SK-N-SH treated with all-trans-retinoic acid at 6 μM for 48 hours (cell line): ENCODE measurements around the gene CCDC88A.

Source experiments
- ATAC-seq: fragments of 200-7000 bp; cut with Tn5 transposase; 3 replicates; pipeline ENCODE4 v1.9.1; 2020; ENCODE audit warnings: mild to moderate bottlenecking, moderate library complexity
- ARNTL ChIP-seq: fragments of 450-650 bp; formaldehyde crosslinking; IDR thresholded peaks from 2 replicates; pipeline ENCODE4 v1.5.0; 2020; ENCODE audit warnings: low read depth, mild to moderate bottlenecking, moderate library complexity, borderline replicate concordance
- BACH2 ChIP-seq: fragments of 250-450 bp; sonication (Bioruptor Pico); IDR thresholded peaks from 2 replicates; pipeline ENCODE4 v1.9.0; 2021; ENCODE audit warnings: mild to moderate bottlenecking, borderline replicate concordance
- CSDC2 ChIP-seq: fragments of 250-450 bp; sonication (Bioruptor Pico); IDR thresholded peaks from 2 replicates; pipeline ENCODE4 v1.5.0; 2020; ENCODE audit warnings: mild to moderate bottlenecking, moderate library complexity
- CSRNP3 ChIP-seq: fragments of 250-450 bp; sonication (Bioruptor Pico); IDR thresholded peaks from 2 replicates; pipeline ENCODE4 v1.5.1; 2021; ENCODE audit warnings: mild to moderate bottlenecking, moderate library complexity
- ESRRG ChIP-seq: fragments of 250-450 bp; sonication (Bioruptor Pico); IDR thresholded peaks from 2 replicates; pipeline ENCODE4 v1.6.1; 2021; ENCODE audit warnings: mild to moderate bottlenecking
- GLIS3 ChIP-seq: fragments of 250-450 bp; sonication (Bioruptor Pico); IDR thresholded peaks from 2 replicates; pipeline ENCODE4 v1.5.0; 2020; ENCODE audit warnings: mild to moderate bottlenecking, moderate library complexity
- OSR1 ChIP-seq: fragments of 250-450 bp; sonication (Bioruptor Pico); IDR thresholded peaks from 2 replicates; pipeline ENCODE4 v1.8.0; 2022; ENCODE audit warnings: moderate library complexity, mild to moderate bottlenecking, inconsistent platforms
- PPARA ChIP-seq: fragments of 250-450 bp; sonication (Bioruptor Pico); IDR thresholded peaks from 2 replicates; pipeline ENCODE4 v1.5.0; 2020; ENCODE audit warnings: mild to moderate bottlenecking, borderline replicate concordance
- SNAI2 ChIP-seq: fragments of 250-450 bp; sonication (Bioruptor Pico); IDR thresholded peaks from 2 replicates; pipeline ENCODE4 v1.5.0; 2020; ENCODE audit warnings: mild to moderate bottlenecking, moderate library complexity
- TOX ChIP-seq: fragments of 250-450 bp; sonication (Bioruptor Pico); IDR thresholded peaks from 2 replicates; pipeline ENCODE4 v1.8.0; 2021; ENCODE audit warnings: mild to moderate bottlenecking, moderate library complexity, borderline replicate concordance
- TSHZ2 ChIP-seq: fragments of 250-450 bp; sonication (Bioruptor Pico); IDR thresholded peaks from 2 replicates; pipeline ENCODE4 v1.5.0; 2020; ENCODE audit warnings: mild to moderate bottlenecking, moderate library complexity
- ZC3H10 ChIP-seq: fragments of 250-450 bp; sonication (Bioruptor Pico); IDR thresholded peaks from 2 replicates; pipeline ENCODE4 v1.5.1; 2021; ENCODE audit warnings: mild to moderate bottlenecking, moderate library complexity
- ZFP3 ChIP-seq: fragments of 250-450 bp; sonication (Bioruptor Pico); IDR thresholded peaks from 2 replicates; pipeline ENCODE4 v1.5.0; 2020; ENCODE audit warnings: mild to moderate bottlenecking, moderate library complexity
- ZFP30 ChIP-seq: fragments of 450-650 bp; formaldehyde crosslinking; IDR thresholded peaks from 2 replicates; pipeline ENCODE4 v1.5.0; 2022; ENCODE audit warnings: mild to moderate bottlenecking, moderate library complexity
- ZNF565 ChIP-seq: fragments of 450-650 bp; formaldehyde crosslinking; conservative IDR thresholded peaks from 2 replicates; pipeline ENCODE4 v1.5.0; 2020; ENCODE audit warnings: low read depth, mild to moderate bottlenecking, moderate library complexity
- ZNF70 ChIP-seq: fragments of 450-650 bp; formaldehyde crosslinking; IDR thresholded peaks from 2 replicates; pipeline ENCODE4 v1.5.0; 2020; ENCODE audit warnings: mild to moderate bottlenecking, moderate library complexity
- ZNF8 ChIP-seq: fragments of 450-650 bp; formaldehyde crosslinking; IDR thresholded peaks from 2 replicates; pipeline ENCODE4 v1.5.0; 2020; ENCODE audit warnings: mild to moderate bottlenecking, moderate library complexity
- TF ChIP-seq, protein P1 (sequence below): fragments of 250-450 bp; sonication (Bioruptor Pico); IDR thresholded peaks from 2 replicates; pipeline ENCODE4 v1.8.0; 2020; ENCODE audit warnings: mild to moderate bottlenecking, moderate library complexity, borderline replicate concordance
- TF ChIP-seq, protein P2 (sequence below): fragments of 250-450 bp; sonication (Bioruptor Pico); IDR thresholded peaks from 2 replicates; pipeline ENCODE4 v1.5.1; 2020; ENCODE audit warnings: low read depth, mild to moderate bottlenecking, moderate library complexity

Gene CCDC88A

DNA sequence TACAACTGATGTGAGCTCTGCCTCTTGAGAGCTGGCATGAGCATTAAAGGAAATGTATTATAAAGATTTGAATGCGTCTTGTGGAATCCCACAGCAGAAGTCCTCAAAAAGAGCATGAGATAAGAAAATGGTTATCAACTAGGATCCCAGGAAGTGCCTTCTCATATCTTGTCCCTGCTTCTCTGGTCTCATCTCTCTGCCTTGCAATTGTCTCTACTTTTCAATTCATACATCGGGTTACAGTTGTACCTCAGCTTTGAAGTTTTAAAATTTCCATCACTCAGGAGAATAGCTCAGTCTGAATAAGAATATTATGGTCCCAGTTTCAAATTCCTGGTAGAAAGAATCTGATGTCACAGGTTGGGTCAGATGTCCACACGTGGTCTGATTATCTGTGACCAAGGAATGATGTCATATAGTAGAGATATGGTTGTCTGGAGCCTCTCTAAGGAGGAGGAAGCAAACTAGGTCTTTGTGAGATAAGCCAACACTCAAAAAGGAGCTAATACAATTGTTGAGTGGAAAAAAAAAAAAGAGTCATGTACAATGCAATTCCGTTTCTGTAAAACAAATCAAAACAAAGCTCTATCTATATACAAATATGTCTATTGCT is 21.7 kb upstream of the CCDC88A start:
- TF ChIP-seq SNAI2 (CRISPR knock-in tag) (no peak), ZNF70 (CRISPR knock-in tag) (no peak), ZFP30 (no peak)
- TF ChIP-seq, protein P1, sequence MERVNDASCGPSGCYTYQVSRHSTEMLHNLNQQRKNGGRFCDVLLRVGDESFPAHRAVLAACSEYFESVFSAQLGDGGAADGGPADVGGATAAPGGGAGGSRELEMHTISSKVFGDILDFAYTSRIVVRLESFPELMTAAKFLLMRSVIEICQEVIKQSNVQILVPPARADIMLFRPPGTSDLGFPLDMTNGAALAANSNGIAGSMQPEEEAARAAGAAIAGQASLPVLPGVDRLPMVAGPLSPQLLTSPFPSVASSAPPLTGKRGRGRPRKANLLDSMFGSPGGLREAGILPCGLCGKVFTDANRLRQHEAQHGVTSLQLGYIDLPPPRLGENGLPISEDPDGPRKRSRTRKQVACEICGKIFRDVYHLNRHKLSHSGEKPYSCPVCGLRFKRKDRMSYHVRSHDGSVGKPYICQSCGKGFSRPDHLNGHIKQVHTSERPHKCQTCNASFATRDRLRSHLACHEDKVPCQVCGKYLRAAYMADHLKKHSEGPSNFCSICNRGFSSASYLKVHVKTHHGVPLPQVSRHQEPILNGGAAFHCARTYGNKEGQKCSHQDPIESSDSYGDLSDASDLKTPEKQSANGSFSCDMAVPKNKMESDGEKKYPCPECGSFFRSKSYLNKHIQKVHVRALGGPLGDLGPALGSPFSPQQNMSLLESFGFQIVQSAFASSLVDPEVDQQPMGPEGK = no peak
- TF ChIP-seq, all 23 proteins: peak for 0
- ATAC-seq = no peak

DNA sequence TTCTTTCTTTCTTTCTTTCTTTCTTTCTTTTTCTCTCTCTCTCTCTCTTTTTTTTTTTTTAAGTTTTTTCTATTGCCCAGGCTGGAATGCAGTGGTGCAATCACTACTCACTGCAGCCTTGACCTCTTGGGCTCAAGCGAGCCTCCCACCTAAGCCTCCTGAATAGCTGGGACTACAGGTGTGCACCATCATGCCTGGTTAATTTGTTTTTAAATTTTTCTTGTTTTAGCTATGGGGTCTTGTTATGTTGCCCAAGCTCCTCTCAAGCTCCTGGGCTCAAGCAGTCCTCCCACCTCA is 19.4 kb upstream of the CCDC88A start:
- no peak for TF ChIP-seq ZNF565 (CRISPR knock-in tag)
- TF ChIP-seq OSR1 = no peak
- no peak for TF ChIP-seq ZNF70 (CRISPR knock-in tag)
- TF ChIP-seq BACH2 (CRISPR knock-in tag) = no peak
- no peak for TF ChIP-seq ARNTL
- TF ChIP-seq ESRRG (CRISPR knock-in tag) = no peak
- no peak for TF ChIP-seq TOX (CRISPR knock-in tag)
- TF ChIP-seq GLIS3 (CRISPR knock-in tag) = no peak
- TF ChIP-seq ZC3H10 (CRISPR knock-in tag) = no peak
- no peak for TF ChIP-seq CSDC2 (CRISPR knock-in tag)
- TF ChIP-seq PPARA = no peak
- TF ChIP-seq, protein P2, sequence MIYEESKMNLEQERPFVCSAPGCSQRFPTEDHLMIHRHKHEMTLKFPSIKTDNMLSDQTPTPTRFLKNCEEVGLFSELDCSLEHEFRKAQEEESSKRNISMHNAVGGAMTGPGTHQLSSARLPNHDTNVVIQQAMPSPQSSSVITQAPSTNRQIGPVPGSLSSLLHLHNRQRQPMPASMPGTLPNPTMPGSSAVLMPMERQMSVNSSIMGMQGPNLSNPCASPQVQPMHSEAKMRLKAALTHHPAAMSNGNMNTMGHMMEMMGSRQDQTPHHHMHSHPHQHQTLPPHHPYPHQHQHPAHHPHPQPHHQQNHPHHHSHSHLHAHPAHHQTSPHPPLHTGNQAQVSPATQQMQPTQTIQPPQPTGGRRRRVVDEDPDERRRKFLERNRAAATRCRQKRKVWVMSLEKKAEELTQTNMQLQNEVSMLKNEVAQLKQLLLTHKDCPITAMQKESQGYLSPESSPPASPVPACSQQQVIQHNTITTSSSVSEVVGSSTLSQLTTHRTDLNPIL (CRISPR knock-in tag) = no peak
- TF ChIP-seq ZNF8 (CRISPR knock-in tag) = no peak
- no peak for TF ChIP-seq SNAI2 (CRISPR knock-in tag)
- TF ChIP-seq ZFP3 (CRISPR knock-in tag) = no peak
- TF ChIP-seq ZFP30 = no peak
- no peak for ATAC-seq

DNA sequence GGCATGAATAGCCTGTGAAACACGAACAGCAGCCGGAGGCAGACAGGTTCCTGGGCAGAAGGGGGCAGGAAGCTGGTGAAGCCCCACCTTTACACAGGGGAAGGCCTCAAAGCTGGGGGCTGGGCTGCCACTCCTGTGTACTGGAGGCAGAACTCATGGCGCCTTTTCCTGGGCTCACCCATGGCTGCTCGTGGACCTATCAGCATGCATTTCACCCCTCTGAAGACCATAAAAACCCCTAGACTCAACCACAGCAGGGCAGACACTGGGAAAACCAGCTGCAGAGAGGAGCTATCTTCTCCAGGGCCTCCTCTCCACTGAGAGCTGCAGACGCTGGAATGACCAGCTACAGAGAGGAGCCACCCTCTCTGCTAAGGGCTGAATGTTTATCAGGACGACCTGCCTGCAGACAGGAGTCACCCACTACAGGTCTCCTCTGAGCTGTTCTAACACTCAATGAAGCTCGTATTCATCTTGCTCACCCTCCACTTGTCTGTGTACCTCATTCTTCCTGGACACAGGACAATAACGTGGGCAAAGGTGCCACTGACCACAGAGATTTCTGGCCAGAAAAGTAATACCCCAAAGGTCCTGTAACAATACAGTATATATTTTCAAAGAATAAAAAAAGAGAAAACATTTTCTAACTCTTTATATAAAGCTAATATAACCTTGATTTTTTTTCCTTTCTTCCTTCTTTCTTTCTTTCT is 18.9 kb upstream of the CCDC88A start:
- ATAC-seq = no peak
- TF ChIP-seq ZNF8 (CRISPR knock-in tag) = no peak
- no peak for TF ChIP-seq ZC3H10 (CRISPR knock-in tag)
- no peak for TF ChIP-seq SNAI2 (CRISPR knock-in tag)
- TF ChIP-seq, protein P2 (CRISPR knock-in tag) = no peak
- no peak for TF ChIP-seq CSRNP3 (CRISPR knock-in tag)
- TF ChIP-seq PPARA = no peak
- TF ChIP-seq TOX (CRISPR knock-in tag) = no peak
- no peak for TF ChIP-seq ZNF565 (CRISPR knock-in tag)
- TF ChIP-seq, protein P1 = no peak
- no peak for TF ChIP-seq ZFP30
- no peak for TF ChIP-seq ESRRG (CRISPR knock-in tag)
- no peak for TF ChIP-seq TSHZ2 (CRISPR knock-in tag)
- no peak for TF ChIP-seq GLIS3 (CRISPR knock-in tag)
- TF ChIP-seq ARNTL = no peak
- no peak for TF ChIP-seq ZFP3 (CRISPR knock-in tag)
